ENCODE results near the gene ITGB1.

- TF ChIP-seq CTCF (IDR thresholded peaks at IDR 0.05): no peak
- TF ChIP-seq POLR2A (IDR thresholded peaks at IDR 0.05): no peak
Observed at GRCh38 chr10:32954080-32954479, 4.0 kb downstream of the ITGB1 start.

All from body of pancreas (tissue), 4 donors.